Measurements from ENCODE around the gene HMHB1. TPM values are rescaled to one million over a fixed set of nuclear protein-coding genes. Genes with fewer than 3 reads are reported as not detected.

The HMHB1 gene
- total RNA-seq (2022; extraction: Qiagen RNA extraction; ENCODE audit: low read depth), result not detected in 5 replicates

DNA sequence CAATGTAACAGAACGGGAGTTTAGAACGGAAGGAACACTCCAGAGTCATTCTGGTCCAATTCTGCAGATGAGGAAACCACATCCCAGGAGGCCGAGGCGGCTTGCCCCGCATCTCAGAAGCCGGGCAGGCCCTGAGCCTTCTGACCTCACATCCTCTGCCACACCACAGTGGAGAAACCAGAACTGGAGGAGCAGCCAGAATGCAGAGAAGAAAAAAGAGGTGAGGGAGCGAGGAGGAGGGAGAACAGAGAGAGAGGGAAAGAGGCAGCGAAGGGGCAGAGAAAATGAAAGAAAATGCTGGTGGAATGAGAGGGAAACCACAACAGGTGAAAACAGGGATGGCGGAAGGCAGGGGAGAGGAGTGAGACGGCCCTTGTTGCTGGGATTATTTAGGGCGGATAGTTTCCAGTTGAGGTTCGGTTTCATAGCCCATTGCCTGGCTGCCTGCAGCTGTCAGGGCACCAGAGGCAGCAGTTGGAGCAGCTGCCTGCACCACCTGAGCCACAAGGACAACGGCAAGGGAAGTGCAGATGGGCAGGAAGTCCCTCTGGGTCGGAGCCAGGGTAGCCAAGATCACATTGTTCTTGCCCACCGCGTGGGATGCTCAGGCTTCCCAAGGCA lies at the start of gene HMHB1:
Gene HMHB1, plus strand, starts transcription at position 77 of the 621 bp plus-strand sequence.

Measured in A549 treated with CpdA at 1 μM for 4 hours (cell line).